ENCODE measurements around the gene COBL.

Gene COBL

GRCh38 chr7:51151455-51151854, 165.2 kb downstream of the COBL start:
- TF ChIP-seq CTCF (IDR thresholded peaks at IDR 0.05), result no peak
- peaks cover 0 to 6% of the 10 kb centered on the region in 2 donors for H3K27me3 ChIP-seq
- no peaks in the 10 kb centered on the region for H3K36me3 ChIP-seq
- H3K27ac ChIP-seq, result no peak overlapping the region
- DNase-seq, result no peak
- no peak overlapping the region for H3K4me3 ChIP-seq
- H3K9me3 ChIP-seq, result peaks cover 0 to 21% (median 20%) of the 10 kb centered on the region in 3 donors
- H3K4me1 ChIP-seq, result no peaks in the 10 kb centered on the region
- intact Hi-C loops (cut with DNase I; ENCODE audit: low total_unique reads), result no loop called here

- intact Hi-C loops (cut with DNase I; ENCODE audit: low total_unique reads), result no loop called here
- no peak for DNase-seq
Measured at GRCh38 chr7:51150193-51150592, 166.4 kb downstream of the COBL start.

GRCh38 chr7:51148216-51148615, 168.4 kb downstream of the COBL start:
- intact Hi-C loops (cut with DNase I; ENCODE audit: low total_unique reads), result loop anchor here (10.0 kb wide), 1 partner anchor 1003 kb away; no protein-coding TSS in a partner anchor
- TF ChIP-seq CTCF (IDR thresholded peaks at IDR 0.05), result no peak

More at GRCh38 chr7:51150193-51150592, 166.4 kb downstream of the COBL start:
- no peak overlapping the region for H3K27ac ChIP-seq
- TF ChIP-seq CTCF (IDR thresholded peaks at IDR 0.05), result no peak
- no peaks in the 10 kb centered on the region for H3K4me1 ChIP-seq
- H3K9me3 ChIP-seq, result peaks cover 0 to 22% (median 20%) of the 10 kb centered on the region in 3 donors
- H3K4me3 ChIP-seq, result no peak overlapping the region
- H3K27me3 ChIP-seq, result peaks cover 0 to 6% of the 10 kb centered on the region in 2 donors
- no peaks in the 10 kb centered on the region for H3K36me3 ChIP-seq

GRCh38 chr7:51146816-51147586, 169.6 kb downstream of the COBL start:
- intact Hi-C loops (cut with DNase I; ENCODE audit: low total_unique reads), result loop anchor here (10.0 kb wide), 1 partner anchor 1002 kb away; no protein-coding TSS in a partner anchor
- H3K9me3 ChIP-seq, result peaks cover 0 to 22% (median 20%) of the 10 kb centered on the region in 3 donors
- H3K27me3 ChIP-seq, result peaks cover 0 to 3% of the 10 kb centered on the region in 2 donors
- H3K27ac ChIP-seq, result no peak overlapping the region
- no peaks in the 10 kb centered on the region for H3K36me3 ChIP-seq
- no peaks in the 10 kb centered on the region for H3K4me1 ChIP-seq
- no peak for TF ChIP-seq CTCF (IDR thresholded peaks at IDR 0.05)
- DNase-seq, result no peak
- no peak overlapping the region for H3K4me3 ChIP-seq

More at GRCh38 chr7:51148216-51148615, 168.4 kb downstream of the COBL start:
- H3K4me1 ChIP-seq, result no peaks in the 10 kb centered on the region
- H3K9me3 ChIP-seq, result peaks cover 0 to 22% (median 20%) of the 10 kb centered on the region in 3 donors
- H3K4me3 ChIP-seq, result no peak overlapping the region
- no peak for DNase-seq
- H3K36me3 ChIP-seq, result no peaks in the 10 kb centered on the region
- peaks cover 0 to 3% of the 10 kb centered on the region in 2 donors for H3K27me3 ChIP-seq
- no peak overlapping the region for H3K27ac ChIP-seq

GRCh38 chr7:51144178-51144577, 172.4 kb downstream of the COBL start:
- no peaks in the 10 kb centered on the region for H3K36me3 ChIP-seq
- no peak for TF ChIP-seq CTCF (IDR thresholded peaks at IDR 0.05)
- no peak overlapping the region for H3K4me3 ChIP-seq
- peaks cover 0 to 22% (median 20%) of the 10 kb centered on the region in 3 donors for H3K9me3 ChIP-seq
- no peak overlapping the region for H3K27ac ChIP-seq
- intact Hi-C loops (cut with DNase I; ENCODE audit: low total_unique reads), result loop anchor here (10.0 kb wide), 1 partner anchor 999 kb away; no protein-coding TSS in a partner anchor
- no peak for DNase-seq
- H3K27me3 ChIP-seq, result peaks cover 0 to 3% of the 10 kb centered on the region in 2 donors
- no peaks in the 10 kb centered on the region for H3K4me1 ChIP-seq
